ENCODE measurements around the gene GLP2R.

The GLP2R gene

GRCh38 chr17:9859781-9860180 lies 34.1 kb downstream of the GLP2R start:
- Histone ChIP-seq H3K9me3 (ENCODE audit: insufficient read depth, low read length) (no peaks in the 10 kb centered on the region), H3K27me3 (ENCODE audit: low read length) (no peaks in the 10 kb centered on the region), H4K20me1 (ENCODE audit: low read depth, low read length) (no peaks in the 10 kb centered on the region), H3K4me3 (ENCODE audit: insufficient read depth, low read length, poor library complexity, severe bottlenecking) (no peak overlapping the region), H3F3A (ENCODE audit: insufficient read depth) (no peaks in the 10 kb centered on the region), H3K79me2 (ENCODE audit: insufficient read depth, low read length) (no peaks in the 10 kb centered on the region), H3K36me3 (ENCODE audit: low read length) (no peaks in the 10 kb centered on the region), H3K9ac (ENCODE audit: low read length) (no peak overlapping the region), H2AFZ (ENCODE audit: low read depth, low read length, severe bottlenecking) (no peak overlapping the region), H3K4me2 (ENCODE audit: low read depth, low read length, poor library complexity, severe bottlenecking) (no peak overlapping the region), H3K9me2 (replicated peaks; ENCODE audit: insufficient read depth, low read length) (no peaks in the 10 kb centered on the region), H3K27ac (ENCODE audit: low read depth, low read length) (no peak overlapping the region)
- TF ChIP-seq EZH2phosphoT487 (conservative IDR thresholded peaks at IDR 0.05; ENCODE audit: low read length) (no peak), CTCF (IDR thresholded peaks at IDR 0.05; ENCODE audit: insufficient read depth, low read length, poor library complexity, severe bottlenecking) (no peak)

- Histone ChIP-seq H4K20me1 (ENCODE audit: low read depth, low read length) (no peaks in the 10 kb centered on the region), H3K79me2 (ENCODE audit: insufficient read depth, low read length) (no peaks in the 10 kb centered on the region), H3K9me3 (ENCODE audit: insufficient read depth, low read length) (no peaks in the 10 kb centered on the region), H3K4me2 (ENCODE audit: low read depth, low read length, poor library complexity, severe bottlenecking) (no peak overlapping the region), H2AFZ (ENCODE audit: low read depth, low read length, severe bottlenecking) (no peak overlapping the region), H3K27ac (ENCODE audit: low read depth, low read length) (no peak overlapping the region), H3K36me3 (ENCODE audit: low read length) (no peaks in the 10 kb centered on the region), H3K9ac (ENCODE audit: low read length) (no peak overlapping the region), H3K9me2 (replicated peaks; ENCODE audit: insufficient read depth, low read length) (no peaks in the 10 kb centered on the region), H3K27me3 (ENCODE audit: low read length) (no peaks in the 10 kb centered on the region), H3K4me3 (ENCODE audit: insufficient read depth, low read length, poor library complexity, severe bottlenecking) (no peak overlapping the region), H3F3A (ENCODE audit: insufficient read depth) (no peaks in the 10 kb centered on the region)
- TF ChIP-seq CTCF (IDR thresholded peaks at IDR 0.05; ENCODE audit: insufficient read depth, low read length, poor library complexity, severe bottlenecking): no peak
- TF ChIP-seq EZH2phosphoT487 (conservative IDR thresholded peaks at IDR 0.05; ENCODE audit: low read length): no peak
These were observed 35.1 kb downstream of the GLP2R start for GRCh38 chr17:9860851-9861250.

- TF ChIP-seq EZH2phosphoT487 (conservative IDR thresholded peaks at IDR 0.05; ENCODE audit: low read length) (no peak), CTCF (IDR thresholded peaks at IDR 0.05; ENCODE audit: insufficient read depth, low read length, poor library complexity, severe bottlenecking) (no peak)
- Histone ChIP-seq H3K9me2 (replicated peaks; ENCODE audit: insufficient read depth, low read length) (no peaks in the 10 kb centered on the region), H3K27ac (ENCODE audit: low read depth, low read length) (no peak overlapping the region), H3K4me3 (ENCODE audit: insufficient read depth, low read length, poor library complexity, severe bottlenecking) (no peak overlapping the region), H3K36me3 (ENCODE audit: low read length) (no peaks in the 10 kb centered on the region), H3K9me3 (ENCODE audit: insufficient read depth, low read length) (no peaks in the 10 kb centered on the region), H3K4me2 (ENCODE audit: low read depth, low read length, poor library complexity, severe bottlenecking) (no peak overlapping the region), H3K9ac (ENCODE audit: low read length) (no peak overlapping the region), H3K79me2 (ENCODE audit: insufficient read depth, low read length) (no peaks in the 10 kb centered on the region), H2AFZ (ENCODE audit: low read depth, low read length, severe bottlenecking) (no peak overlapping the region), H3K27me3 (ENCODE audit: low read length) (no peaks in the 10 kb centered on the region), H3F3A (ENCODE audit: insufficient read depth) (no peaks in the 10 kb centered on the region), H4K20me1 (ENCODE audit: low read depth, low read length) (no peaks in the 10 kb centered on the region)
These were observed 36.5 kb downstream of the GLP2R start for GRCh38 chr17:9862220-9862619.
